Measurements from ENCODE around the gene ZNF253.
"Not testable (repeated sequence)": the region's sequence is repeated elsewhere in the genome, so short reads cannot be mapped to it uniquely, and the experiment has no call there.

The ZNF253 gene

GRCh38 chr19:19858751-19859150 is 6.9 kb upstream of the ZNF253 start:
- H3K27me3 ChIP-seq (ENCODE audit: control insufficient read depth, insufficient read depth, low read length), result no peaks in the 10 kb centered on the region
- H3K9ac ChIP-seq (ENCODE audit: low read length), result no peak overlapping the region

GRCh38 chr19:19860756-19861390 is 4.8 kb upstream of the ZNF253 start:
- Histone ChIP-seq H3K27me3 (ENCODE audit: control insufficient read depth, insufficient read depth, low read length) (no peaks in the 10 kb centered on the region), H3K36me3 (ENCODE audit: control insufficient read depth, insufficient read depth, low read length) (no peaks in the 10 kb centered on the region), H3K4me1 (ENCODE audit: control insufficient read depth, insufficient read depth, low read length) (no peaks in the 10 kb centered on the region), H3K27ac (ENCODE audit: low read depth, low read length) (no peak overlapping the region), H3K4me3 (ENCODE audit: low read length) (peak overlapping the region; percentile 46), H3K9ac (ENCODE audit: low read length) (no peak overlapping the region)

More at GRCh38 chr19:19858751-19859150, 6.9 kb upstream of the ZNF253 start:
- no peaks in the 10 kb centered on the region for H3K4me1 ChIP-seq (ENCODE audit: control insufficient read depth, insufficient read depth, low read length)
- no peaks in the 10 kb centered on the region for H3K36me3 ChIP-seq (ENCODE audit: control insufficient read depth, insufficient read depth, low read length)
- H3K27ac ChIP-seq (ENCODE audit: low read depth, low read length), result no peak overlapping the region
- no peak overlapping the region for H3K4me3 ChIP-seq (ENCODE audit: low read length)

DNA sequence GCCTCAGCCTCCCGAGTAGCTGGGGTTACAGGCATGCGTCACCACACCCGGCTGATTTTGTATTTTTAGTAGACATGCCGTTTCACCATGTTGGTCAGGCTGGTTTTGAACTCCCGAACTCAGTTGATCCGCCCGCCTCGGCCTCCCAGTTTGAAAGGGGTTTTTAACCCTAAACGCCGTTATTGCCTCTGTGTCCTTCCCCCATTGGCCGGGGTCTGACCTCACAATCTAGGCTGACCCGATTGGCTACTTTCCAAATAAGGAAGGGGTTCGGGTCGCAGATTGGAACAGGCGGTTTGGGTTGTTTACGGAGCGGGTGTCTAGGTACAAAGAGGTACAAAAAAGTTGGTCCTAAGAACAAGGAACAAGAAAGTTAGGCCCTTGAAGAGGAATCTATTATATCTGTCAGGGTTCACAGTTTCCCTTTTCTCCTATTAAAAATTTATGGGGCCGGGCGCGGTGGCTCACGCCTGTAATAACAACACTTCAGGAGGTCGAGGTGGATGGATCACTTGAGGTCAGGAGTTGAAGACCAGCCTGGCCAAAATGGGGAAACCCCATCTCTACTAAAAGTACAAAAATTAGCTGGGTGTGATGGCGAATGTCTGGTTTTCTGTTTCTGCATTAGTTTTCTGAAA is 1.0 kb downstream of the ZNF253 start:
- Histone ChIP-seq H3K4me1 (ENCODE audit: control insufficient read depth, insufficient read depth, low read length) (peaks cover 4% of the 10 kb centered on the region), H3K9ac (ENCODE audit: low read length) (peak overlapping the region; percentile 77), H3K4me3 (ENCODE audit: low read length) (peak overlapping the region; percentile 90), H3K36me3 (ENCODE audit: control insufficient read depth, insufficient read depth, low read length) (peaks cover under 1% of the 10 kb centered on the region), H3K27me3 (ENCODE audit: control insufficient read depth, insufficient read depth, low read length) (no peaks in the 10 kb centered on the region), H3K27ac (ENCODE audit: low read depth, low read length) (peak overlapping the region; percentile 92)

DNA sequence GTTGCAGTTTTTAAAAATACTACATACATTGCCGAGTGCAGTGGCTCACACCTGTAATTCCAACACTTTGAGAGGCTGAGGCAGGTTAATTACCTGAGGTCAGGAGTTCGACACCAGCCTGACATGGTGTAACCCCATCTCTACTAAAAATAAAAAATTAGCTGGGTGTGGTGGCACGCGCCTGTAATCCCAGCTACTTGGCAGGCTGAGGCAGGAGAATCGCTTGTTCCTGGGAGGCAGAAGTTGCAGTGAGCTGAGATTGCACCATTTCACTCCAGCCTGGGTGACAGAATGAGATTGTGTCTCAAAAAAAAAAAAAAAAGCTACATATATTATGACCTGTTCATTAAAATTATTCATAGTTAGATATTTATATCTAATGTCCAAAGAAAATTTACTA is 4.4 kb downstream of the ZNF253 start:
- H3K9ac ChIP-seq (ENCODE audit: low read length); H3K27ac ChIP-seq (ENCODE audit: low read depth, low read length); H3K4me1 ChIP-seq (ENCODE audit: control insufficient read depth, insufficient read depth, low read length); H3K36me3 ChIP-seq (ENCODE audit: control insufficient read depth, insufficient read depth, low read length); H3K4me3 ChIP-seq (ENCODE audit: low read length); H3K27me3 ChIP-seq (ENCODE audit: control insufficient read depth, insufficient read depth, low read length): not testable (repeated sequence)

DNA sequence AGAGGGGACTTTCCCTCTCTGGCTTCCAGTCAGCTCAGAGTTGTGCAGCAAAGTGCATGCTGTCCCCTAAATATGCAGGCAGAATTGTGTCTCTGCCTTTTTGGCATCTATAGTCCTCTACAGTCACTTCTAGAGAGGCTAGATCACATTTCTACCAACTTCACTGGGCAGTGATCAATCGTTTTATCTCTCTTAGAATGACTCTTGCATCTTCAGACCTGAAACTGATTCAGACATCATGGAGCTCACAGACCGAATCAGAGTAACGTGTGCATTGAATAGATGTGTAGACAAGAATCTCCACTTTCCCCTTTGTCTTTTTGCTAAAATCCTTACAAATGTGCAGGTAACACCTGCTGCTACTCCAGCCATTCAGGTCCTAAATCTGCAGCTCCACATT is 6.2 kb downstream of the ZNF253 start:
- H3K4me3 ChIP-seq (ENCODE audit: low read length), result no peak overlapping the region
- peaks cover 6% of the 10 kb centered on the region for H3K36me3 ChIP-seq (ENCODE audit: control insufficient read depth, insufficient read depth, low read length)
- H3K27ac ChIP-seq (ENCODE audit: low read depth, low read length), result no peak overlapping the region
- no peaks in the 10 kb centered on the region for H3K27me3 ChIP-seq (ENCODE audit: control insufficient read depth, insufficient read depth, low read length)
- peaks cover 4% of the 10 kb centered on the region for H3K4me1 ChIP-seq (ENCODE audit: control insufficient read depth, insufficient read depth, low read length)
- no peak overlapping the region for H3K9ac ChIP-seq (ENCODE audit: low read length)

DNA sequence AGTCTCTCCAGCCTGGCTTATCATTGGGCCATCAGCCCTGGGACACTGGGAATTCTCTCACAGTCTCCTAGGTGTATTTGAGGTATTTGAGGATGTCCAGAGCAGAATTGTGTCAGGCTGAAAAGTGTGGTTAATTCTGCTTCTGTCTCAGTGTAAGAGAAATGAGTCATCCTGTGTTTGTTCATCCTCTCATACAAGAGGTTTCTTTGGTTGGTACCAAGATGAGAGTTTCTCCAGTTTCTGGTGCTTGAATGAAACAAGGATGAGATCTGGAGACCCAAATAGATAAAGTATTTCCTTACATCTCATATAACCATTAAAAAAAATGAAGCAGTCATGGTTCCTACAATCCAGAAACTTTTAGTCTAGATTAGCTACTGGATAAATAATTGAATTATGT is 7.7 kb downstream of the ZNF253 start:
- H3K4me3 ChIP-seq (ENCODE audit: low read length), result no peak overlapping the region
- H3K27me3 ChIP-seq (ENCODE audit: control insufficient read depth, insufficient read depth, low read length), result no peaks in the 10 kb centered on the region
- no peaks in the 10 kb centered on the region for H3K4me1 ChIP-seq (ENCODE audit: control insufficient read depth, insufficient read depth, low read length)
- no peak overlapping the region for H3K27ac ChIP-seq (ENCODE audit: low read depth, low read length)
- H3K9ac ChIP-seq (ENCODE audit: low read length), result no peak overlapping the region
- H3K36me3 ChIP-seq (ENCODE audit: control insufficient read depth, insufficient read depth, low read length), result peaks cover 6% of the 10 kb centered on the region

- Histone ChIP-seq H3K27me3 (ENCODE audit: control insufficient read depth, insufficient read depth, low read length) (no peaks in the 10 kb centered on the region), H3K36me3 (ENCODE audit: control insufficient read depth, insufficient read depth, low read length) (peaks cover 7% of the 10 kb centered on the region), H3K27ac (ENCODE audit: low read depth, low read length) (no peak overlapping the region)
Observed at GRCh38 chr19:19877724-19878123, 12.0 kb downstream of the ZNF253 start.

DNA sequence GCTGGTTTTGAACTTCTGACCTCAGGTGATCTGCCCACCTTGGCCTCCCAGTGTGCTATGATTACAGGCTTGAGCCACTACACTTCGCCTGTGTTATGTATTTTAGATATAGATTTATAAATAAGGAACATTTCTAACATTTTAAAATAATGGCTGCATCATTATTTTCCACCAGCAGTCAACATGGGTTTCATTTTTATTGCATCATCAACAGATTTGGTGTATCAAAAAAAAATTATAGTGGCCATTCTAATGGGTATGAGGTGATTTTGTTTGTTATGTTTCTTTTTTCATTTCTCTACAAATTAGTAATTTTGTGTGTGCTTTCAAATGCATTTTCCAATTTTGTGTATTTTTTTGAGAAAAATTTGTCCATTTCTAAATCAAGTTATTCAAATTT is 18.9 kb downstream of the ZNF253 start:
- Histone ChIP-seq H3K4me3 (ENCODE audit: low read length) (no peak overlapping the region), H3K27me3 (ENCODE audit: control insufficient read depth, insufficient read depth, low read length) (no peaks in the 10 kb centered on the region), H3K27ac (ENCODE audit: low read depth, low read length) (no peak overlapping the region), H3K36me3 (ENCODE audit: control insufficient read depth, insufficient read depth, low read length) (peaks cover 19% of the 10 kb centered on the region), H3K9ac (ENCODE audit: low read length) (no peak overlapping the region), H3K4me1 (ENCODE audit: control insufficient read depth, insufficient read depth, low read length) (no peaks in the 10 kb centered on the region)

More at GRCh38 chr19:19877724-19878123, 12.0 kb downstream of the ZNF253 start:
- H3K4me3 ChIP-seq (ENCODE audit: low read length), result no peak overlapping the region
- H3K9ac ChIP-seq (ENCODE audit: low read length), result no peak overlapping the region
- no peaks in the 10 kb centered on the region for H3K4me1 ChIP-seq (ENCODE audit: control insufficient read depth, insufficient read depth, low read length)

DNA sequence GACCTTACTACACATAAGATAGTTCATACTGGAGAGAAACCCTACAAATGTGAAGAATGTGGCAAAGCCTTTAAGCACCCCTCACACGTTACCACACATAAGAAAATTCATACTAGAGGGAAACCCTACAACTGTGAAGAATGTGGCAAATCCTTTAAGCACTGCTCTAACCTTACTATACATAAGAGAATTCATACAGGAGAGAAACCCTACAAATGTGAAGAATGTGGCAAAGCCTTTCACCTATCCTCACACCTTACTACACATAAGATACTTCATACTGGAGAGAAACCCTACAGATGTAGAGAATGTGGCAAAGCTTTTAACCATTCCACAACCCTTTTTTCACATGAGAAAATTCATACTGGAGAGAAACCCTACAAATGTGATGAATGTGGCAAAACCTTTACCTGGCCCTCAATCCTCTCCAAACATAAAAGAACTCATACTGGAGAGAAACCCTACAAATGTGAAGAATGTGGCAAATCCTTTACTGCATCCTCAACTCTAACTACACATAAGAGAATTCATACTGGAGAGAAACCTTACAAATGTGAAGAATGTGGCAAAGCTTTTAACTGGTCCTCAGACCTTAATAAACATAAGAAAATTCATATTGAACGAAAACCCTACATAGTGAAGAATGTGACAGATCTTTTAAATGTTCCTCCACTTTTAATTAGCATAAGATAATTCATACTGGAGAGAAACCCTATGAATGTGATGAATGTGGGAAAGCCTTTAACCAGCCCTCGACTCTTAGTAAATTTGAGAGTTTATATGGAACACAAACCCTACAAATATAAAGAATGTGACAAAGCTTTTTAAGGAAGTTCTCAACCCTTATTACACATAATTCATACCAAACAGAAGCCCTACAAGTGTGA is 26.6 kb downstream of the ZNF253 start:
- not testable (repeated sequence) for H3K27ac ChIP-seq (ENCODE audit: low read depth, low read length); H3K9ac ChIP-seq (ENCODE audit: low read length); H3K4me1 ChIP-seq (ENCODE audit: control insufficient read depth, insufficient read depth, low read length); H3K27me3 ChIP-seq (ENCODE audit: control insufficient read depth, insufficient read depth, low read length); H3K36me3 ChIP-seq (ENCODE audit: control insufficient read depth, insufficient read depth, low read length); H3K4me3 ChIP-seq (ENCODE audit: low read length)

DNA sequence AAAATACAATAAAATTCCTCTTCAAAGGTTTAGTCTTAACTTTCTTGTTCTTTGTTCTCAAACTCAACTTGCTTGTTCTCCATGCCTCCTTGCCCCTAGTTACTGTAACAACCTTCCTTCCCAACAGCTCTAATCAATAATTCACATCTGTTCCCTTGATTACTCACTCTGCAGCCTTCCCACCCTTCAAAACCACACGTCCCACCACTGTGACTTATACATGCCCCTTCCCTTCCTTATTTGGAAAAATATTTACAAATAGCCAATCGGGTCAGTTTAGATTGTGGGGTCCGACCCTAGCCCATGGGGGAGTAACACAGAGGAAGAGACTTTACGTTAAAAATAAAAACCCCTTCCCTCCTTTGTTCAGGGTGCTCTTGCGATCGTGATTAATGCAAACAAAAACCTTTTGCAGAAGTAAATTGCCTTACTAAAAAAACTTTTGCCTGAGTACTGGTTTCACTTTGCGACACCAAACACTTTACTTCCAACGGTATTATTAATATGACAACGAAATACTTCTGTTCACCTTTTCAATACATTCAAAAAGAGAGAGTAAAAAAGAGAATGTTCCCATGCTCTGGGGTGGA is 34.6 kb downstream of the ZNF253 start:
- H3K27ac ChIP-seq (ENCODE audit: low read depth, low read length), result peak overlapping the region; percentile 89
- no peaks in the 10 kb centered on the region for H3K27me3 ChIP-seq (ENCODE audit: control insufficient read depth, insufficient read depth, low read length)

GRCh38 chr19:19900729-19901444 is 35.2 kb downstream of the ZNF253 start, which contains the start of gene ZNF93:
Gene ZNF93 (plus strand): TSS chr19:19900946. CDS start chr19:19901089, 143 bp downstream.
- Histone ChIP-seq H3K4me1 (ENCODE audit: control insufficient read depth, insufficient read depth, low read length) (no peaks in the 10 kb centered on the region), H3K36me3 (ENCODE audit: control insufficient read depth, insufficient read depth, low read length) (no peaks in the 10 kb centered on the region), H3K4me3 (ENCODE audit: low read length) (peak within 1 kb of the TSS; percentile 78), H3K27ac (ENCODE audit: low read depth, low read length) (peak within 1 kb of the TSS; percentile 89), H3K27me3 (ENCODE audit: control insufficient read depth, insufficient read depth, low read length) (no peaks in the 10 kb centered on the region), H3K9ac (ENCODE audit: low read length) (peak within 1 kb of the TSS; percentile 57)

More for the DNA sequence above, 34.6 kb downstream of the ZNF253 start:
- Histone ChIP-seq H3K36me3 (ENCODE audit: control insufficient read depth, insufficient read depth, low read length) (no peaks in the 10 kb centered on the region), H3K9ac (ENCODE audit: low read length) (peak overlapping the region; percentile 14), H3K4me3 (ENCODE audit: low read length) (peak overlapping the region; percentile 78), H3K4me1 (ENCODE audit: control insufficient read depth, insufficient read depth, low read length) (no peaks in the 10 kb centered on the region)

DNA sequence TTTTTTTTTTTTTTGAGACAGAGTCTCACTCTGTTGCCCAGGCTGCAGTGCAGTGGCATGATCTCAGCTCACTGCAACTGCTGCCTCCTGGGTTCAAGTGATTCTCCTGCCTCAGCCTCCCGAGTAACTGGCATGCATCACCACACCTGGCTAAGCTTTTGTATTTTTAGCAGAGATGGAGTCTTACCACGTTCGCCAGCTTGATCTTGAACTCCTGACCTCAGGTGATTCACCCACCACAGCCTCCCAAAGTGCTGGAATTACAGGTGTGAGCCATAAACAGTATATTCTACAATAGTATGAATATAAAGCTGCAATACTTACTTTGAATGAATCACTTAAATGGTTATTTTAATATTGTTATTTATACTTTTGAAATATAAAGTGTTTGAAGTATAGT is 41.9 kb downstream of the ZNF253 start:
- not testable (repeated sequence) for H3K36me3 ChIP-seq (ENCODE audit: control insufficient read depth, insufficient read depth, low read length); H3K4me1 ChIP-seq (ENCODE audit: control insufficient read depth, insufficient read depth, low read length); H3K27ac ChIP-seq (ENCODE audit: low read depth, low read length); H3K9ac ChIP-seq (ENCODE audit: low read length); H3K27me3 ChIP-seq (ENCODE audit: control insufficient read depth, insufficient read depth, low read length); H3K4me3 ChIP-seq (ENCODE audit: low read length)

All from rectal smooth muscle tissue (tissue), 1 donor.